Activated naive CD4-positive, alpha-beta T cell treated with anti-CD3 and anti-CD28 coated beads, Interleukin-2, amount 10 ng/mL, durations not matched to agents 7 days and 5 days (primary cell): ENCODE data around the gene ZC2HC1C.
A peak's percentile ranks its signal among the peaks of the same experiment; 100 is the strongest.
"Not testable (repeated sequence)": the region's sequence is repeated elsewhere in the genome, so short reads cannot be mapped to it uniquely, and the experiment has no call there.

Experiments used
- CTCF ChIA-PET: fragments of 350-600 bp; sonication (Branson Sonifier 250); formaldehyde crosslinking; loops from one replicate; lab custom pipeline; 2021; ENCODE audit warnings: antibody characterized with exemption; lab: Charles Lee
- DNase-seq: peaks from one replicate; pipeline ENCODE4 v3.0.0-alpha.2; 2020
- H3K27ac Mint-ChIP-seq: one replicate; pipeline ENCODE4 v1.8.0; 2021; ENCODE audit warnings: mild to moderate bottlenecking, moderate library complexity, mixed read lengths
- H3K27me3 Mint-ChIP-seq: one replicate; pipeline ENCODE4 v1.8.0; 2021; ENCODE audit warnings: mild to moderate bottlenecking, mixed read lengths
- H3K36me3 Mint-ChIP-seq: one replicate; pipeline ENCODE4 v1.8.0; 2021; ENCODE audit warnings: mixed read lengths
- H3K4me1 Mint-ChIP-seq: one replicate; pipeline ENCODE4 v1.8.0; 2021; ENCODE audit warnings: mixed read lengths
- H3K4me3 Mint-ChIP-seq: one replicate; pipeline ENCODE4 v1.8.0; 2021; ENCODE audit warnings: mild to moderate bottlenecking, moderate library complexity, mixed read lengths
- H3K9me3 Mint-ChIP-seq: one replicate; pipeline ENCODE4 v1.8.0; 2021; ENCODE audit warnings: mixed read lengths

The ZC2HC1C gene

GRCh38 chr14:75066691-75067090, 2.8 kb upstream of the ZC2HC1C start:
- no peak overlapping the region for H3K4me3 Mint-ChIP-seq
- H3K27me3 Mint-ChIP-seq = peaks cover 16% of the 10 kb centered on the region
- H3K27ac Mint-ChIP-seq = no peak overlapping the region
- no peaks in the 10 kb centered on the region for H3K9me3 Mint-ChIP-seq
- peaks cover 33% of the 10 kb centered on the region for H3K4me1 Mint-ChIP-seq
- DNase-seq = no peak
- H3K36me3 Mint-ChIP-seq = peaks cover 2% of the 10 kb centered on the region
- CTCF ChIA-PET = interaction anchor here (0.9 to 2.1 kb wide), 2 partner anchors 10 to 206 kb away, joined by 3 to 6 read pairs; no protein-coding TSS in a partner anchor

GRCh38 chr14:75067212-75067611, 2.2 kb upstream of the ZC2HC1C start:
- no peak for DNase-seq
- peaks cover 1% of the 10 kb centered on the region for H3K36me3 Mint-ChIP-seq
- no peaks in the 10 kb centered on the region for H3K9me3 Mint-ChIP-seq
- peaks cover 32% of the 10 kb centered on the region for H3K4me1 Mint-ChIP-seq
- CTCF ChIA-PET = interaction anchor here (0.9 to 2.1 kb wide), 2 partner anchors 9 to 206 kb away, joined by 3 to 6 read pairs; no protein-coding TSS in a partner anchor
- H3K27me3 Mint-ChIP-seq = peaks cover 18% of the 10 kb centered on the region
- H3K4me3 Mint-ChIP-seq = no peak overlapping the region
- H3K27ac Mint-ChIP-seq = no peak overlapping the region

DNA sequence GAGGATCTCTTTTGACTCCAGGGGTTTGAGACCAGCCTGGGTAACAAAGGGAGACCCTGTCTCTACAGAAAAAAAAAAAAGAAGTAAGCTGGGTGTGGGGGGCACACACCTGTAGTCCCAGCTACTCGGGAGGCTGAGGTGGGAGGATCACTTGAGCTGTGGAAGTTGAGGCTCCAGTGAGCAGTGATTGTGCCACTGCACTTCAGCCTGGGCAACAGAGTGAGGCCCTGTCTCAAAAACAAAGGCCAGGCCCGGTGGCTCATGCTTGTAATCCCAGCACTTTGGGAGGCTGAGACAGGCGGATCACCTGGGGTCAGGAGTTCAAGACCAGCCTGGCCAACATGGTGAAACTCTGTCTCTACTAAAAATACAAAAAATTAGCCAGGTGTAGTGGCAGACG, 1.7 kb upstream of the ZC2HC1C start:
- Mint-ChIP-seq H3K27me3 (peaks cover 18% of the 10 kb centered on the region), H3K4me1 (peaks cover 28% of the 10 kb centered on the region)
- CTCF ChIA-PET = interaction anchor here (0.9 to 2.1 kb wide), 2 partner anchors 9 to 207 kb away, joined by 3 to 6 read pairs; no protein-coding TSS in a partner anchor
- H3K9me3 Mint-ChIP-seq, H3K36me3 Mint-ChIP-seq, DNase-seq, H3K27ac Mint-ChIP-seq, H3K4me3 Mint-ChIP-seq: not testable (repeated sequence)

DNA sequence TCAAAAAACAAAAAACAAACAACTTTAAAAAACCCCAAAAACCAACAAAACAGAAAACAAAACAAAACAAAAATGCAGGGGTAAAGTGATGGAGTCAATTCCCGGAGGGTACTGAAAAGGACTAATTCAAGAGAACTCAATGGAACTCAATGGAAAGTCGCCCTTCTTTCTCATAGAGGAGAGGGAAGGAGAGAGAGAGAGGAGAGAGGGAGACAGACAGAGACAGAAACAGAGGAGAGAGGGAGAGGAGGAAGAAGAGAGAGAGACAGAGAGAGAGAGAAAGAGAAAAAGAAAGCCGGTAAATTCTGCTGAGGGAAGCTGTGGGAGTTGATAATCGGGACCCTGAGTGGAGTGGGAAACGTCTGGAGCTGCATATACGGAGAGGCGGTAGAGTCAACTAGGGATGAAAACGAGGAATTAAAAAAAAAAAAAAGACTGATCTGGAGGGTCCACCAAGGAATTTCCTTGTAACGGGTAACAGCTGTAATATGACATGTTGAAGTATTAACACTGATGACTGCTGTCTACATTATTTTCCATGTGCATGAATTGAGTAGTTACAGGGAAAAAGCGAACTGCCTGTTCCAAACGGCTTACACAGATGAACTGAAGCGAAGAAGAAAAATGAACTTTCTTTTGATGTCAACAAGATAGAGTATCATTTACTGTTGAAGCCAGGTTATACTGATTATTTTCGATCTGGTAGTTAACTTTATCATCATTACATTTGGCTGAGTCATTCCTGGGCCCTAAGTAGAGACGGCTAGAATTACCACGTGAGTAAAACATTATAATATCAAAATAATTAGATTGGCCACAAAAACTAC, 934 bp upstream of the ZC2HC1C start:
- Mint-ChIP-seq H3K27me3 (peaks cover 18% of the 10 kb centered on the region), H3K36me3 (no peaks in the 10 kb centered on the region), H3K9me3 (no peaks in the 10 kb centered on the region), H3K4me1 (peaks cover 21% of the 10 kb centered on the region), H3K4me3 (no peak overlapping the region), H3K27ac (no peak overlapping the region)
- CTCF ChIA-PET = interaction anchor here (2.1 to 2.3 kb wide), 2 partner anchors 20 to 208 kb away, joined by 6 to 8 read pairs; no protein-coding TSS in a partner anchor
- no peak for DNase-seq

DNA sequence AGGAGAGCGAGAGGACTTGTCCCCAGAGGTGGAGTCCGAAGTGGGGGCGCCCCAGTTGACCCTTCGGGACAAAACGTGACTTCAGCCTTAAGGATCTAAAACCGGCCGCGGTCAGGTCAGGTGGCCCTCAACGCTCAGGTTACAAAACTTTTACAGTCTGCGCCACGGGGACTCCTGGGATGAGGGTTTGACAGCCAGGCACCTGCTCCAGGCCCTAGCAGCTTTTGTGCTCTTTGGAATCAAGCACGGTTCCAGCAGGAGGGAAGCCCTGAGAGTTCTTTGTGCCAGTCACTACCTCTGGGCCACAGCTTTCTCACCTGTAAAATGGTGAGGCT, 337 bp downstream of the ZC2HC1C start:
- DNase-seq = no peak
- Mint-ChIP-seq H3K4me1 (peaks cover 11% of the 10 kb centered on the region), H3K27ac (peak overlapping the region; percentile 58), H3K36me3 (no peaks in the 10 kb centered on the region), H3K9me3 (no peaks in the 10 kb centered on the region), H3K4me3 (no peak overlapping the region), H3K27me3 (peaks cover 18% of the 10 kb centered on the region)
- CTCF ChIA-PET = interaction anchor here (2.3 kb wide), 1 partner anchor 19 kb away, joined by 8 read pairs; no protein-coding TSS in a partner anchor

DNA sequence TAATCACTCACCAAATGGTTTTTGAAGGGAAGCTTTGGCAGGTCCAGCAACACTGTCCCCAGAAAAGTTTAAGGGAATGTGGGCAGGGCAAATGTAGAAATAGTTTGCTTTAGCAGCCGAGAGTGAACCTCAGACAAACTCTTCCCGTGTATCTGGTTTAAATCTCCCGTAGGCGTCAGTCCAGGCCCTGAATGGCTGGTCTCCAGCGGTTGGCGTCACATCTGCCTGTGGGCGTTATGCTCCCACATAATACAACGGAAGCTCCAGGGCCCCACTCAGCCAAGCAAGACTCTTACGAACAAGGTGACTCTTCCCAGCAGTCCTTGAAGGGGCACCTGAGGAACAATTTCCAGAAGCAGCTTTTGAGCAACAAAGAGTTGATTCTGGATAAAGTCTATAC, 942 bp downstream of the ZC2HC1C start:
- Mint-ChIP-seq H3K4me1 (peaks cover 7% of the 10 kb centered on the region), H3K4me3 (peak overlapping the region; percentile 11), H3K27me3 (peaks cover 18% of the 10 kb centered on the region), H3K36me3 (no peaks in the 10 kb centered on the region), H3K27ac (no peak overlapping the region), H3K9me3 (no peaks in the 10 kb centered on the region)
- no peak for DNase-seq
- CTCF ChIA-PET = interaction anchor here (2.3 kb wide), 1 partner anchor 18 kb away, joined by 8 read pairs; no protein-coding TSS in a partner anchor

DNA sequence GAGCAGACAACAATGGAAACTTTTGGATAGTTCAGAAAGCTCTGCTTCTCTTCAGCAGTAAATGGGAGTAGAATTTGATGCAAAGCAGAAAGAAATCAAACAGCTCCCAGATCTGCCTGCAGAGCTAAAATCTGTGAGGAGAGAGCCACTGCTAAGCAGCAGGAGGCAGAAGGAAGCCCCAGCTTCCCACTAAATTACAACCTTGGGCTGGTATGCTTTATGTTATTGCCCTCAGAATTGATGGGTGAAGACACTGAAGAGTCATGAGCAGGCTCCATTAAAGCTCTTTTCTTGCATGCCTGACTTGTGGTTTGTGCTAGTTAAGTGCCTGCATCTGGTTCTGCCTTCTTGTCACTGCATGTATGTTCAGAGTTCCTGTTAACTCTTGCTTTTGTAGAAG, 8.4 kb downstream of the ZC2HC1C start:
- Mint-ChIP-seq H3K4me1 (no peaks in the 10 kb centered on the region), H3K27ac (no peak overlapping the region), H3K36me3 (peaks cover 14% of the 10 kb centered on the region), H3K27me3 (no peaks in the 10 kb centered on the region), H3K9me3 (no peaks in the 10 kb centered on the region), H3K4me3 (no peak overlapping the region)
- CTCF ChIA-PET = interaction anchor here (1.2 kb wide), 1 partner anchor 10 kb away, joined by 4 read pairs; no protein-coding TSS in a partner anchor
- DNase-seq = no peak

GRCh38 chr14:75079521-75079920, 10.1 kb downstream of the ZC2HC1C start:
- CTCF ChIA-PET = interaction anchor here (1.0 to 1.3 kb wide), 3 partner anchors 9 to 174 kb away, joined by 3 to 9 read pairs (median 3); no protein-coding TSS in a partner anchor
- no peak for DNase-seq
- no peaks in the 10 kb centered on the region for H3K4me1 Mint-ChIP-seq
- no peaks in the 10 kb centered on the region for H3K27me3 Mint-ChIP-seq
- no peak overlapping the region for H3K4me3 Mint-ChIP-seq
- peaks cover 28% of the 10 kb centered on the region for H3K36me3 Mint-ChIP-seq
- H3K9me3 Mint-ChIP-seq = no peaks in the 10 kb centered on the region
- H3K27ac Mint-ChIP-seq = no peak overlapping the region

GRCh38 chr14:75081660-75082229, 12.3 kb downstream of the ZC2HC1C start:
- H3K9me3 Mint-ChIP-seq = no peaks in the 10 kb centered on the region
- no peaks in the 10 kb centered on the region for H3K27me3 Mint-ChIP-seq
- H3K4me3 Mint-ChIP-seq = no peak overlapping the region
- DNase-seq = no peak
- CTCF ChIA-PET = interaction anchor here (0.6 to 1.6 kb wide), 3 partner anchors 10 to 139 kb away, joined by 3 read pairs; no protein-coding TSS in a partner anchor
- H3K36me3 Mint-ChIP-seq = peaks cover 41% of the 10 kb centered on the region
- no peaks in the 10 kb centered on the region for H3K4me1 Mint-ChIP-seq
- no peak overlapping the region for H3K27ac Mint-ChIP-seq

- Mint-ChIP-seq H3K4me3 (no peak overlapping the region), H3K27ac (no peak overlapping the region), H3K9me3 (no peaks in the 10 kb centered on the region), H3K4me1 (no peaks in the 10 kb centered on the region), H3K36me3 (peaks cover 48% of the 10 kb centered on the region), H3K27me3 (no peaks in the 10 kb centered on the region)
- CTCF ChIA-PET = interaction anchor here (0.9 to 1.4 kb wide), 3 partner anchors 20 to 178 kb away, joined by 3 read pairs; no protein-coding TSS in a partner anchor
- DNase-seq = no peak
Measured at GRCh38 chr14:75083271-75083670, 13.8 kb downstream of the ZC2HC1C start.

- no peak for DNase-seq
- H3K9me3 Mint-ChIP-seq = no peaks in the 10 kb centered on the region
Measured at GRCh38 chr14:75084513-75084912, 15.1 kb downstream of the ZC2HC1C start.

DNA sequence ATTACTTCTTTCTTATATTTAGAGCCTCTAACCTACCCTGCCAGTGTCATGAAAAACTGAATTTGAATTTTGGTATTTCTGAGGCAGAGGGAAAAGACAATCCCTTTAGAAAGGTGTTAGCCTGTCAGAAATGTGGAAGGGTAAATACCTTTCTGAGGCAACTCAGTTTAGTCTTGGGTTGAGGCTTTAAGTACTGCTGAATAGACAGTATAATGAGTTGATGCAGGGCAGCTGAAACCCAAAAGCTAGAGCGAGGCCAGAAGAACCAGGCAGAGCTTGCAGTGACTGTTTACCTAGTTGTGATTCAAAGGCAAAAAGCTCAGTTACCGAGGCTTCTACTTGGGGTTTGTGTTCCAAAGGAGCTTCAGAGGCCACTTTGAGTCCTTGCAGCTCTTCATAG, 18.7 kb downstream of the ZC2HC1C start:
- DNase-seq = no peak
- H3K36me3 Mint-ChIP-seq = peaks cover 50% of the 10 kb centered on the region
- H3K4me1 Mint-ChIP-seq = no peaks in the 10 kb centered on the region
- no peaks in the 10 kb centered on the region for H3K27me3 Mint-ChIP-seq
- H3K9me3 Mint-ChIP-seq = no peaks in the 10 kb centered on the region
- H3K4me3 Mint-ChIP-seq = no peak overlapping the region
- CTCF ChIA-PET = interaction anchor here (0.6 to 6.4 kb wide), 47 partner anchors 9 to 479 kb away, joined by 3 to 88 read pairs (median 4); partner anchors contain the start of genes ACYP1, NEK9, PROX2 and RPS6KL1
- no peak overlapping the region for H3K27ac Mint-ChIP-seq

More at GRCh38 chr14:75084513-75084912, 15.1 kb downstream of the ZC2HC1C start:
- Mint-ChIP-seq H3K27ac (no peak overlapping the region), H3K27me3 (no peaks in the 10 kb centered on the region), H3K4me1 (no peaks in the 10 kb centered on the region), H3K36me3 (peaks cover 52% of the 10 kb centered on the region), H3K4me3 (no peak overlapping the region)
- CTCF ChIA-PET = interaction anchor here (1.4 kb wide), 1 partner anchor 21 kb away, joined by 3 read pairs; no protein-coding TSS in a partner anchor

GRCh38 chr14:75088566-75089373, 19.3 kb downstream of the ZC2HC1C start:
- CTCF ChIA-PET = interaction anchor here (0.6 to 6.4 kb wide), 56 partner anchors 10 to 480 kb away, joined by 3 to 88 read pairs (median 4); partner anchors contain the start of genes ACYP1, NEK9, PGF and PROX2
- Mint-ChIP-seq H3K27me3 (no peaks in the 10 kb centered on the region), H3K4me3 (no peak overlapping the region), H3K4me1 (no peaks in the 10 kb centered on the region), H3K36me3 (peaks cover 47% of the 10 kb centered on the region), H3K9me3 (no peaks in the 10 kb centered on the region), H3K27ac (no peak overlapping the region)
- DNase-seq = peak; percentile 67
